HepG2 (cell line): ENCODE measurements around the gene CCL19.

ENCODE experiments used
- CBX5 ChIP-seq: sonication (generic); formaldehyde crosslinking; IDR thresholded peaks from 2 replicates; pipeline ENCODE4 v1.4.0; 2020; ENCODE audit warnings: missing genetic modification reagents, borderline replicate concordance
- CEBPB ChIP-seq: IDR thresholded peaks from 2 replicates; pipeline ENCODE4 v1.6.1; 2011; ENCODE audit warnings: low read depth, low read length, improper control_type of control experiment, borderline replicate concordance
- CHD2 ChIP-seq: IDR thresholded peaks from 2 replicates; pipeline ENCODE4 v1.6.1; 2011; ENCODE audit warnings: low read depth, low read length, improper control_type of control experiment
- ETS1 ChIP-seq: sonication (generic); formaldehyde crosslinking; IDR thresholded peaks from 2 replicates; pipeline ENCODE4 v1.4.0; 2020; ENCODE audit warnings: missing genetic modification reagents
- MAX ChIP-seq: IDR thresholded peaks from 2 replicates; pipeline ENCODE4 v1.6.1; 2012; ENCODE audit warnings: inconsistent platforms
- MAZ ChIP-seq, 2 experiments: sonication (generic) in 1 of 2; formaldehyde crosslinking in 1 of 2; IDR thresholded peaks; 2 replicates each; pipeline versions ENCODE4 v1.5.0 to v1.6.1; 2012 to 2020; ENCODE audit warnings: low read depth in 2 of 2, mild to moderate bottlenecking in 2 of 2, borderline replicate concordance in 1 of 2, improper control_type of control experiment in 1 of 2, low read length in 1 of 2, missing genetic modification reagents in 1 of 2, moderate library complexity in 1 of 2
- NFRKB ChIP-seq: fragments of 450-650 bp; IDR thresholded peaks from 2 replicates; pipeline ENCODE4 v1.6.1; 2017
- PCBP1 ChIP-seq: fragments of 200-400 bp; formaldehyde crosslinking; IDR thresholded peaks from 2 replicates; pipeline ENCODE4 v1.6.1; 2017; ENCODE audit warnings: mild to moderate bottlenecking, low read depth, low read length, borderline replicate concordance
- REST ChIP-seq, 2 experiments: IDR thresholded peaks; 2 replicates each; pipeline ENCODE4 v1.6.1; 2011 to 2012; ENCODE audit warnings: low read length in 2 of 2, borderline replicate concordance in 1 of 2, low read depth in 1 of 2, mild to moderate bottlenecking in 1 of 2, moderate library complexity in 1 of 2
- RFXAP ChIP-seq: sonication (generic); formaldehyde crosslinking; IDR thresholded peaks from 2 replicates; pipeline ENCODE4 v1.4.0; 2020; ENCODE audit warnings: missing genetic modification reagents, borderline replicate concordance
- U2AF1 ChIP-seq: fragments of 200-400 bp; formaldehyde crosslinking; optimal IDR thresholded peaks from 2 replicates; pipeline ENCODE3; 2017; ENCODE audit warnings: mild to moderate bottlenecking, low read depth, low read length
- ZMYM3 ChIP-seq: sonication (generic); formaldehyde crosslinking; IDR thresholded peaks from 2 replicates; pipeline ENCODE4 v1.5.1; 2020; ENCODE audit warnings: mild to moderate bottlenecking, missing genetic modification reagents
- ZNF10 ChIP-seq: sonication (generic); formaldehyde crosslinking; IDR thresholded peaks from 2 replicates; pipeline ENCODE4 v1.4.0; 2020; ENCODE audit warnings: mild to moderate bottlenecking, low read depth, missing genetic modification reagents, borderline replicate concordance

GRCh38 chr9:34654323-34655051, 36.6 kb downstream of the CCL19 start:
- TF ChIP-seq REST (IDR thresholded peaks at IDR 0.05; ENCODE audit: borderline replicate concordance in 1 of 2, low read depth in 1 of 2, low read length in 2 of 2) (no peak), MAX (no peak), CHD2 (no peak), MAZ (IDR thresholded peaks at IDR 0.05; ENCODE audit: borderline replicate concordance, low read depth, low read length) (no peak), MAZ (CRISPR knock-in tag; IDR thresholded peaks at IDR 0.05; ENCODE audit: low read depth) (no peak), ZNF10 (CRISPR knock-in tag) (no peak), RFXAP (CRISPR knock-in tag) (no peak), U2AF1 (no peak), ZMYM3 (CRISPR knock-in tag) (no peak), CEBPB (no peak), NFRKB (no peak), ETS1 (CRISPR knock-in tag) (no peak), CBX5 (CRISPR knock-in tag) (no peak), PCBP1 (no peak)
